Activated B cell treated with CpG ODN at 0.5 μM for 24 hours (primary cell): ENCODE results near the gene DNAJC13. TPM values are rescaled to one million over a fixed set of nuclear protein-coding genes. Genes with fewer than 3 reads are reported as not detected.

Source experiments
- ATAC-seq: fragments of 200-7000 bp; cut with Tn5 transposase; one replicate; pipeline ENCODE4 v1.10.0; 2021; ENCODE audit warnings: low read depth, mild to moderate bottlenecking, moderate library complexity
- CTCF ChIA-PET: fragments of 350-600 bp; sonication (Branson Sonifier 250); formaldehyde crosslinking; loops from one replicate; lab custom pipeline; 2021; ENCODE audit warnings: antibody characterized with exemption; lab: Charles Lee
- POLR2A ChIA-PET: fragments of 350-600 bp; sonication (Branson Sonifier 250); formaldehyde crosslinking; loops from one replicate; lab custom pipeline; 2021; ENCODE audit warnings: antibody characterized with exemption; lab: Charles Lee
- DNase-seq: peaks from one replicate; pipeline ENCODE4 v3.0.0; 2022
- H3K27ac Mint-ChIP-seq: one replicate; pipeline ENCODE4 v1.8.0; 2020; ENCODE audit warnings: mixed read lengths
- H3K27me3 Mint-ChIP-seq: one replicate; pipeline ENCODE4 v1.8.0; 2021; ENCODE audit warnings: mixed read lengths
- H3K36me3 Mint-ChIP-seq: one replicate; pipeline ENCODE4 v1.8.0; 2021; ENCODE audit warnings: low read depth, mixed read lengths
- H3K4me1 Mint-ChIP-seq: one replicate; pipeline ENCODE4 v1.8.0; 2021; ENCODE audit warnings: mixed read lengths
- H3K4me3 Mint-ChIP-seq: one replicate; pipeline ENCODE4 v1.8.0; 2020; ENCODE audit warnings: mild to moderate bottlenecking, mixed read lengths
- H3K9me3 Mint-ChIP-seq: one replicate; pipeline ENCODE4 v1.8.0; 2020; ENCODE audit warnings: mixed read lengths
- intact Hi-C: fragments of 100-400 bp; cut with micrococcal nuclease; formaldehyde crosslinking; loops from one replicate; pipeline ENCODE4 v1.15.1; 2024
- total RNA-seq: library from RNA; stranded (reverse); gene quantifications from 2 replicates; pipeline ENCODE4 v1.2.3, GENCODE V29; 2022
- TF ChIP-seq, protein P1 (sequence below): fragments of 200-600 bp; IDR thresholded peaks from one replicate; pipeline ENCODE4 v1.8.0; 2022; ENCODE audit warnings: antibody characterized with exemption, mild to moderate bottlenecking

Gene DNAJC13
- total RNA-seq, 1 donor from 2014 or later, result 39.8 TPM

DNA sequence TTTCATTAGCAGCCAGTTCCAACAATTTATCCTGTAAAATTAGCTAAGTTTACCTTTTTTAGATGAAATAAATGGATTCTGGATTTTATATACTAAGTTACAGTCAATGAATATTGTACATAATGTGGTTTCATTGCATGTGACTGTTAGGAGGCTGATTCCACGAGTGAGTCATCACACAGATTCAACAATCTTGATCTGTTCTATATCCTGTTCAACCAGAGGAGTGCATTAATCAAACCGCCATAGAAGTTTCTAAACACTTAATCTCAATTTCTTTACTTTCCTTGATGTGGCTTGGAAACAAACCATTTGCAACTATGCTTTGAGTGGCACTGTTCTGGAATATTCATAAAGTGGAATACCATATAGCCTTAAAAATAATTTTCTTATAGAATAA lies 15.3 kb downstream of the DNAJC13 start:
- Mint-ChIP-seq H3K4me3 (no peak overlapping the region), H3K4me1 (peaks cover 4% of the 10 kb centered on the region), H3K36me3 (peaks cover 23% of the 10 kb centered on the region), H3K27ac (no peak overlapping the region), H3K9me3 (no peaks in the 10 kb centered on the region), H3K27me3 (no peaks in the 10 kb centered on the region)
- DNase-seq (no peak), ATAC-seq (no peak)
- TF ChIP-seq, protein P1, sequence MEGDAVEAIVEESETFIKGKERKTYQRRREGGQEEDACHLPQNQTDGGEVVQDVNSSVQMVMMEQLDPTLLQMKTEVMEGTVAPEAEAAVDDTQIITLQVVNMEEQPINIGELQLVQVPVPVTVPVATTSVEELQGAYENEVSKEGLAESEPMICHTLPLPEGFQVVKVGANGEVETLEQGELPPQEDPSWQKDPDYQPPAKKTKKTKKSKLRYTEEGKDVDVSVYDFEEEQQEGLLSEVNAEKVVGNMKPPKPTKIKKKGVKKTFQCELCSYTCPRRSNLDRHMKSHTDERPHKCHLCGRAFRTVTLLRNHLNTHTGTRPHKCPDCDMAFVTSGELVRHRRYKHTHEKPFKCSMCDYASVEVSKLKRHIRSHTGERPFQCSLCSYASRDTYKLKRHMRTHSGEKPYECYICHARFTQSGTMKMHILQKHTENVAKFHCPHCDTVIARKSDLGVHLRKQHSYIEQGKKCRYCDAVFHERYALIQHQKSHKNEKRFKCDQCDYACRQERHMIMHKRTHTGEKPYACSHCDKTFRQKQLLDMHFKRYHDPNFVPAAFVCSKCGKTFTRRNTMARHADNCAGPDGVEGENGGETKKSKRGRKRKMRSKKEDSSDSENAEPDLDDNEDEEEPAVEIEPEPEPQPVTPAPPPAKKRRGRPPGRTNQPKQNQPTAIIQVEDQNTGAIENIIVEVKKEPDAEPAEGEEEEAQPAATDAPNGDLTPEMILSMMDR, result no peak
- ChIA-PET CTCF (no interaction called here), POLR2A (interaction anchor here (0.9 kb wide), 1 partner anchor 15 kb away, joined by 3 read pairs; the partner anchor contains the start of gene DNAJC13)
- intact Hi-C loops, result no loop called here

DNA sequence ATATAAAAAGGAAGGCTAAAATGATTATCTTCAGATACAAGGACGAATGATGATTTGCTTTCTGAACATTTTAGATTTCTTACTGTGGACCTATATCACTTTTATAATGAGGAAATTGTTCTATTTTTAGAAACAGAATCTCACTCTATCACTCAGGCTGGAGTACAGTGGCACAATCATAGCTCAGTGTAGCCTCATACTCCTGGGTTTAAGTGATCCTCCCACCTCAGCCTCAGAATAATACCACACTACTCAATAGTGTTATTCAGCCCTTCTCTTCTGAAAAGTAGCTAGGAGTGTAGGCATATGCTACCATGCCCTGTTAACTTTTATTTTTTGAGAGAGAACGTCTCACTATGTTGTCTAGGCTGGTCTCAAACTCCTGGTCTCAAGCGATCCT lies 15.8 kb downstream of the DNAJC13 start:
- CTCF ChIA-PET, result no interaction called here
- ATAC-seq, result no peak
- Mint-ChIP-seq H3K4me3 (no peak overlapping the region), H3K36me3 (peaks cover 24% of the 10 kb centered on the region), H3K27me3 (no peaks in the 10 kb centered on the region), H3K27ac (no peak overlapping the region), H3K4me1 (peaks cover 4% of the 10 kb centered on the region), H3K9me3 (no peaks in the 10 kb centered on the region)
- no peak for DNase-seq
- TF ChIP-seq, protein P1, result no peak
- POLR2A ChIA-PET, result interaction anchor here (0.9 kb wide), 1 partner anchor 16 kb away, joined by 3 read pairs; the partner anchor contains the start of gene DNAJC13
- intact Hi-C loops, result no loop called here

DNA sequence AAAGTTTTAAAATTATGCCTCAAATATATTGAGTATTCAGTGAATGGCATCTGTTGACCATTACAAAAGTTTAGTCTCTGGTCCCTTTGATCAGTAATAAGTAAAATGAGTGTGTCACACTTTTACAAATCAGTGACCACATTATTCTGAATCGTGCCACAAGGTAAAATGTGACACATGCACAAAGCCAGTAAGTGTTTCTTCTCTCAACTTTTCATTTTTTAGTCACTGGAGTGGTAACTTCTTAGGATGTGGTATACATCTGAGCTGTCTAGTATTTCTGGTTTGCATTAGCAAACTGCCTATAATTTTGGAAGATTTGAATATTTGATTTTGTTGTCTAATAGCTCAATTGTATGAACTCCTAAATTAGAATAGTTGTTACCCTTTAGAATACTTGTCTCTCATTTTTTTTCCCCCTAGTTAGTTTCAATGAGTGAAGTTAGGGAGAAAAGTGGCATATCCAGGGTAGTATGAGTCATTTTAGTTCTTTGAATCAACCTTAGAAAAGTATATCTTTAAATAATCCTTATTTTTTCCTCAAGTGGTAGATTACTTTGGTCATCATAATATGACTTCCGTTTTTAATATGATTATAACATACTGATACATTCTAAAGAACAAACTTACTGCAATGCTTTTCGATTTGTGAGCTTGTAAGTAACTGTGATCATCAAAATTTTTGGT lies 18.1 kb downstream of the DNAJC13 start:
- TF ChIP-seq, protein P1, result no peak
- CTCF ChIA-PET, result no interaction called here
- no peaks in the 10 kb centered on the region for H3K9me3 Mint-ChIP-seq
- no peak overlapping the region for H3K27ac Mint-ChIP-seq
- H3K4me3 Mint-ChIP-seq, result no peak overlapping the region
- DNase-seq (no peak), ATAC-seq (no peak)
- H3K27me3 Mint-ChIP-seq, result no peaks in the 10 kb centered on the region
- no peaks in the 10 kb centered on the region for H3K4me1 Mint-ChIP-seq
- intact Hi-C loops, result no loop called here
- peaks cover 39% of the 10 kb centered on the region for H3K36me3 Mint-ChIP-seq
- POLR2A ChIA-PET, result no interaction called here

DNA sequence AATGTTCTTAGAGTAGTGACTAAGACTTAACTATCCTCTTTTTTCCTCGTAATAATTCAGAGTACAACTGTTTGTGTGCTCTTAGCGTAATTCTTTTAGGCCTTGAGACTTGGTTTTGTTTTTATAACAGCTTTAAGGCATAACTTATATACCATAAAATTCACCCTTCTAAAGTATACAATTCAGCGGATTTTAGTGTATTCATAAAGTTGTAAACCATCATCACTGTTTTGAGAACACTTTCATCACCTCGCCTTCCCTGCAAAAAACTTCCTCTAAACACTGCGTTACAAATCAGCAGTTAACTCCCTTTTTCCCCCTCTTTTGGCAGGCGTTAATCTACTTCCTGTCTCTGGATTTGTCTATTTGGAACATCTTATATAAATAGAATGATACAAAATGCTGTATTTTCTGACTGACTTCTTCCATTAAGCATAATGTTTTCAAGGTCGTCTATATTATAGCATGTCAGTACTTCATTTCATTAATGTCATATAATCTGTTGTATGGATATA lies 18.7 kb downstream of the DNAJC13 start:
- no peak for DNase-seq
- no peak for ATAC-seq
- no peak overlapping the region for H3K27ac Mint-ChIP-seq
- no peak overlapping the region for H3K4me3 Mint-ChIP-seq
- ChIA-PET CTCF (no interaction called here), POLR2A (interaction anchor here (0.7 kb wide), 2 partner anchors 10 to 19 kb away, joined by 3 to 5 read pairs; partner anchors contain the start of gene DNAJC13)
- H3K36me3 Mint-ChIP-seq, result peaks cover 39% of the 10 kb centered on the region
- H3K4me1 Mint-ChIP-seq, result no peaks in the 10 kb centered on the region
- H3K27me3 Mint-ChIP-seq, result no peaks in the 10 kb centered on the region
- TF ChIP-seq, protein P1, result no peak
- intact Hi-C loops, result no loop called here
- H3K9me3 Mint-ChIP-seq, result no peaks in the 10 kb centered on the region

DNA sequence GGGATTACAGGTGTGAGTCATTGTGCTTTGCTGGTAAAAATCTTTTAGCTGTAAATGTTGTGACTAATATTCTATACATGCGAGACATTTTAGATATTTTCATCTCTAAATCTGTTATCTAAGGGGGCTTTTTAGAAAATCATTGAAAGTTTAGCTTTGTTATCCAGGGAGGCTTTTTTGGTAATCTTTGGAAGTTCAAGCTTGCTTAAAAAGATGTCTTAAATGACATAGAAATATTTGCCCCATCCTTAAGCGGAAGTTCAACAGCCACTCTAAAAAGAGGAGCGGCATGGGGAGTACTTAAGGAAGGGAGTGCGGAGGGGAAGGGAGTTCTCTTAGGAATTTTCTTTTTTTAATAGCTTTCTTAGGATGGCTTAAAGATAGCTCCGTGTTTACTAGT lies 26.1 kb downstream of the DNAJC13 start:
- H3K36me3 Mint-ChIP-seq, result peaks cover 30% of the 10 kb centered on the region
- intact Hi-C loops, result no loop called here
- H3K9me3 Mint-ChIP-seq, result no peaks in the 10 kb centered on the region
- TF ChIP-seq, protein P1, result no peak
- H3K4me3 Mint-ChIP-seq, result no peak overlapping the region
- H3K27me3 Mint-ChIP-seq, result no peaks in the 10 kb centered on the region
- H3K4me1 Mint-ChIP-seq, result peaks cover 10% of the 10 kb centered on the region
- ChIA-PET POLR2A (no interaction called here), CTCF (no interaction called here)
- no peak overlapping the region for H3K27ac Mint-ChIP-seq
- ATAC-seq (no peak), DNase-seq (no peak)
